Measurements from ENCODE around the gene MIAT.

DNA sequence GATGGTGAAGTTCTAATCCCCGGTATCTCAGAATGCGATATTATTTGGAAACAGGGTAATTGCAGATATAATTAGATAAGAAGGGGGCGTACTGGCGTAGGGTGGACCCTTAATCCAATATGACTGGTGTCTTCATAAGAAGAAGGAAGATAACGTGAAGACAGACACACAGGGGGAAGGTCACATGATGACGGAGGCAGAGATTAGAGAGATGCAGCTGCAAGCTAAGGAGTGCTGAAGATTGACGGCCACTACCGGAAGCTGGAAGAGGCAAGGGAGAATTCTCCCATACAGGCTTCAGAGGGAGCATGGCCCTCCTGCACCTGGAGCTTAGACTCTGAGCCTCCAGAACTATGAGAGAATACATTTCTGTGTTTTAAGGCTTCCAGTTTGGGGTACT, 54.8 kb downstream of the MIAT start:
- TF ChIP-seq GATA3 (IDR thresholded peaks at IDR 0.05; ENCODE audit: low read depth, low read length) (no peak), GATA2 (IDR thresholded peaks at IDR 0.05; ENCODE audit: low read depth, low read length) (no peak)

Measured in SH-SY5Y (cell line).